ENCODE data around the gene STXBP5.

GRCh38 chr6:147371325-147371724 lies 167.1 kb downstream of the STXBP5 start:
- TF ChIP-seq CTCF (IDR thresholded peaks at IDR 0.05; ENCODE audit: low read depth, low read length) (no peak), EZH2phosphoT487 (IDR thresholded peaks at IDR 0.05; ENCODE audit: low read depth) (no peak)
